ENCODE measurements around the gene LHFPL5.

DNA sequence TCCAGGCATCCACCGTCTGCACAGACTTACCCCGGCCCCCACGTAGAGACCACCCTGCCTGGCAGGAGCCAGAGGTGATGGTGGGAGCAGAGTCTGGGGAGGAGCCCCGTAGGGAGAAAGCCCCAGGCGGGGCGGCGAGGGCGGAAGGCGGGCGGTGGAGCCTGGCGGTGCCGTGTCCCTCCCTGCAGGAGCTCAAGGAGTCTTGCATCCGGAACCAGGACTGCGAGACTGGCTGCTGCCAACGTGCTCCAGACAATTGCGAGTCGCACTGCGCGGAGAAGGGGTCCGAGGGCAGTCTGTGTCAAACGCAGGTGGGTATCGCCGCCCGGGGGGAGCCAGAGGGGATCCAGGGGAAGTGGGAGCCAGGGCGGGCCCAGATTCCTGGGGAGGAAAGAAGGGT is 18.3 kb upstream of the LHFPL5 start:
- TF ChIP-seq, protein P1, sequence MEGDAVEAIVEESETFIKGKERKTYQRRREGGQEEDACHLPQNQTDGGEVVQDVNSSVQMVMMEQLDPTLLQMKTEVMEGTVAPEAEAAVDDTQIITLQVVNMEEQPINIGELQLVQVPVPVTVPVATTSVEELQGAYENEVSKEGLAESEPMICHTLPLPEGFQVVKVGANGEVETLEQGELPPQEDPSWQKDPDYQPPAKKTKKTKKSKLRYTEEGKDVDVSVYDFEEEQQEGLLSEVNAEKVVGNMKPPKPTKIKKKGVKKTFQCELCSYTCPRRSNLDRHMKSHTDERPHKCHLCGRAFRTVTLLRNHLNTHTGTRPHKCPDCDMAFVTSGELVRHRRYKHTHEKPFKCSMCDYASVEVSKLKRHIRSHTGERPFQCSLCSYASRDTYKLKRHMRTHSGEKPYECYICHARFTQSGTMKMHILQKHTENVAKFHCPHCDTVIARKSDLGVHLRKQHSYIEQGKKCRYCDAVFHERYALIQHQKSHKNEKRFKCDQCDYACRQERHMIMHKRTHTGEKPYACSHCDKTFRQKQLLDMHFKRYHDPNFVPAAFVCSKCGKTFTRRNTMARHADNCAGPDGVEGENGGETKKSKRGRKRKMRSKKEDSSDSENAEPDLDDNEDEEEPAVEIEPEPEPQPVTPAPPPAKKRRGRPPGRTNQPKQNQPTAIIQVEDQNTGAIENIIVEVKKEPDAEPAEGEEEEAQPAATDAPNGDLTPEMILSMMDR (IDR thresholded peaks at IDR 0.05; ENCODE audit: low read depth, low read length): no peak
- TF ChIP-seq EZH2phosphoT487 (IDR thresholded peaks at IDR 0.05; ENCODE audit: low read depth): no peak
